Cardiac fibroblast (primary cell): ENCODE results near the gene GARS1.

Source experiments
- DNase-seq, 2 donors: peaks; one replicate each; pipeline versions ENCODE4 v3.0.0 to v3.0.0-alpha.2; 2010; ENCODE audit warnings: low read depth in 2 of 2
- H3K4me3 ChIP-seq, 2 donors: replicated peaks in 1 of 2; 1 replicate in 1 of 2; 2 replicates in 1 of 2; pipeline ENCODE4 v1.5.1; 2011; ENCODE audit warnings: low read depth in 2 of 2, low read length in 2 of 2, mild to moderate bottlenecking in 2 of 2, moderate library complexity in 1 of 2
- CTCF ChIP-seq: IDR thresholded peaks from one replicate; pipeline ENCODE4 v1.5.1; 2011; ENCODE audit warnings: low read depth, mild to moderate bottlenecking, low read length, inconsistent platforms

Gene GARS1

GRCh38 chr7:30674420-30674819 is 79.7 kb downstream of the GARS1 start:
- TF ChIP-seq CTCF: no peak
- no peak for DNase-seq
- no peak overlapping the region for H3K4me3 ChIP-seq

DNA sequence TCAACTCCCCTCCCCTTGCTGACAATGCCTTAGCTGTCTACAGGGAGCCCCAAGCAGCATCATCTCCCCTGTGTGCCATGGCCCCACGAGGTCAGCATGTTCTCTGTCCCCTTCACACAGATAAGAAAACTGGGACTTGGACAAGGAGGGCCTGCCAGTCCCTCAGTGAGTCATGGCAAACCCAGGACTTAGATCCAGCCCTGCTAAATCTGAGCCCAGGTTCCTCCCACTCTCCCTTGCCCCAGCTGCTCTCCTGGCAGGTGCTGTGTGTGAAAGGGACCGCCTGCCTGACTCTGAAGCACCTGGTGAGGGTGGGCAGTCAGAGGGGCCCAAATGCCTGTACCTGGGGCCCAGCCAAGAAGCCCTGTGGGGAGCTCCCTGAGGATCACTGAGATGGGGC is 80.2 kb downstream of the GARS1 start:
- DNase-seq: no peak
- TF ChIP-seq CTCF: no peak
- no peak overlapping the region for H3K4me3 ChIP-seq

- DNase-seq: no peak
- TF ChIP-seq CTCF: no peak
- no peak overlapping the region for H3K4me3 ChIP-seq
These were observed 84.1 kb downstream of the GARS1 start for GRCh38 chr7:30678805-30679204.

DNA sequence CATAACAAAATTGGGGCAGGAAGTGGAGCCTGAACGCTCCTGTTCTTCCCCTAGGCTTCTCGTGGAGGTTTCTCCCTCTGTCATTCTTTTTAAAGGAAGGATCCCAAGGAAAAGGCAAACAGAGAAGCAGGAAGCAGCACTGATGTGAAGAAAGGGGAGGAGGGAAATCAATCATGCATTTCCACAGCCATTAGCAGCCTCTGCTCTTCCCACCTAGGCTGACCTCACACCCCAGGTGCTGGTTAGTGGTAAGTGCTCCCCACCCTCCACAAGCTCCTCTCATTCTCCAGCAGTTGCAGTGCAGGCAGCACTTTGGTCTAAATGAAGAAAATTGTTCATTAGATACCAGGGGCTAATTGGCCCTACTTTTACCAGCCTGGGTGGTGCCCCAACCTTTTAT is 85.0 kb downstream of the GARS1 start:
- no peak overlapping the region for H3K4me3 ChIP-seq
- no peak for DNase-seq
- no peak for TF ChIP-seq CTCF

- H3K4me3 ChIP-seq: no peak overlapping the region
- DNase-seq: no peak
- TF ChIP-seq CTCF: no peak
These were observed 86.7 kb downstream of the GARS1 start for GRCh38 chr7:30681331-30681797.

GRCh38 chr7:30681815-30682211 is 87.1 kb downstream of the GARS1 start:
- TF ChIP-seq CTCF: no peak
- no peak overlapping the region for H3K4me3 ChIP-seq

More at GRCh38 chr7:30681815-30682211, 87.1 kb downstream of the GARS1 start:
- no peak for DNase-seq
